SW480 (cell line): ENCODE measurements around the gene CNTROB.
A peak's percentile ranks its signal among the peaks of the same experiment; 100 is the strongest.

Source experiments
- DNase-seq: peaks from one replicate; pipeline ENCODE4 v3.0.0-alpha.2; 2016; ENCODE audit warnings: low spot score

The CNTROB gene, protein sequence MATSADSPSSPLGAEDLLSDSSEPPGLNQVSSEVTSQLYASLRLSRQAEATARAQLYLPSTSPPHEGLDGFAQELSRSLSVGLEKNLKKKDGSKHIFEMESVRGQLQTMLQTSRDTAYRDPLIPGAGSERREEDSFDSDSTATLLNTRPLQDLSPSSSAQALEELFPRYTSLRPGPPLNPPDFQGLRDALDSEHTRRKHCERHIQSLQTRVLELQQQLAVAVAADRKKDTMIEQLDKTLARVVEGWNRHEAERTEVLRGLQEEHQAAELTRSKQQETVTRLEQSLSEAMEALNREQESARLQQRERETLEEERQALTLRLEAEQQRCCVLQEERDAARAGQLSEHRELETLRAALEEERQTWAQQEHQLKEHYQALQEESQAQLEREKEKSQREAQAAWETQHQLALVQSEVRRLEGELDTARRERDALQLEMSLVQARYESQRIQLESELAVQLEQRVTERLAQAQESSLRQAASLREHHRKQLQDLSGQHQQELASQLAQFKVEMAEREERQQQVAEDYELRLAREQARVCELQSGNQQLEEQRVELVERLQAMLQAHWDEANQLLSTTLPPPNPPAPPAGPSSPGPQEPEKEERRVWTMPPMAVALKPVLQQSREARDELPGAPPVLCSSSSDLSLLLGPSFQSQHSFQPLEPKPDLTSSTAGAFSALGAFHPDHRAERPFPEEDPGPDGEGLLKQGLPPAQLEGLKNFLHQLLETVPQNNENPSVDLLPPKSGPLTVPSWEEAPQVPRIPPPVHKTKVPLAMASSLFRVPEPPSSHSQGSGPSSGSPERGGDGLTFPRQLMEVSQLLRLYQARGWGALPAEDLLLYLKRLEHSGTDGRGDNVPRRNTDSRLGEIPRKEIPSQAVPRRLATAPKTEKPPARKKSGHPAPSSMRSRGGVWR

DNA sequence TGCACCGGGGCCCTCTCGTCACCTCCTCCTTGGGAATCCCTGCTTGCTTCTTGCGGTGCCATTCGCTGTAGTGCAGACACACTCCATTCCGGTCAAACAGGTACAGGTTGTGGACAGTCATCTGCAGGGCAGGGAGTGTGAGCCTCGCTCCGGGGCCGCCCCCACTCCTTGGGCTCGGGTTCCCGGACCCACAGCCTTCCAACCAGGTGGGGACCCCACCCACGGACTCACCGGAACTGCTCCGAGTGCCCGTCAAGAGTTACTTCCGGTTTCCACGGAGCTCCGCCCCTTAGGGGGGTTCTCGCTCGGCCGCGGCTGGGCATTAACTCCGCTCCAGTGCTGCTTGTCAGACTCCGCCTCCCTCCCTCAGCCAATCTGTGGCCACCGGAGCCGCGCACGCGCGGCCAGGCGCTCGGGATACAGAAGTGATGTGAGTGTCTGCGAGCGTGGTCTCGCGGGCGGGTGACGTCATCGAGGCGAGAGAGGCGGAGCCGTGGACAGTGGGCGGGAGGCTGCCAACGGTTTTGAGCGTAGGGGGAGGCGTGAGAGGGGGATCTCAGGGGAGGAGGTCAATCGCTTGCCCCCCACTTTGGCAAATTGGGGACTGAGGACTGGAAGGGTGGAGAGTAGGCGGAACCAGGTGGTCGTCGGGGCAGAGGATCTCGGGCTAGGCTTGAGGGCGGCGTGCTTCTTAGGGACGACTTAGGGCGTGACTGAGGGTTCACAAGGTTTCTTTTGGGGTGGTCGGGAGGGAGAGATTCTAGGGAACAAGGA, at the start of gene CNTROB, which contains the start of gene TRAPPC1:
Gene CNTROB (plus strand): TSS at position 498 of the 774 bp plus-strand sequence. CDS start 874 bp downstream, outside the sequence.
Gene TRAPPC1 (minus strand): TSS at position 238 of the 774 bp plus-strand sequence. CDS start 117 bp downstream, at position 121.
- peak; percentile 97 for DNase-seq

DNA sequence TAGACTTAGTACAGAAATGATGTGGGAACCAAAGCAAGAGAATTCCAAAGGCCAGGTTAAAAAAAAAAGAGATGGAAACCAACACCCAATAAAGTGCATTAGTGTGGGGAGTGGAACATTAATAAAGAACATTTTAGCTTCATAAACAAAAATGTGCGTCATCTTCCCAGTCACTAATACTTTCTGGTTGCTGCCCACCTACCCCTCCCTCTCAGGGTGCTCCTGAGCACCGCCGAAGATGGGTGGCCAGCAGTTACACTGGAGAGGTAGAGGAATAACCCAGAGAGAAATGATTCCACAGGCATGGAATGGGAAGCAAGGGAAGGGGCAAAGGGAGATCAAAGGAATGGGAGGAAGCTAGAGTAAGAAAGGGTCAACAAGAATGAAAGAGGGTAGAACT, 49.4 kb upstream of the CNTROB start:
- no peak for DNase-seq

- peak; percentile 11 for DNase-seq
Measured at GRCh38 chr17:7883781-7884386, 48.1 kb upstream of the CNTROB start.

DNA sequence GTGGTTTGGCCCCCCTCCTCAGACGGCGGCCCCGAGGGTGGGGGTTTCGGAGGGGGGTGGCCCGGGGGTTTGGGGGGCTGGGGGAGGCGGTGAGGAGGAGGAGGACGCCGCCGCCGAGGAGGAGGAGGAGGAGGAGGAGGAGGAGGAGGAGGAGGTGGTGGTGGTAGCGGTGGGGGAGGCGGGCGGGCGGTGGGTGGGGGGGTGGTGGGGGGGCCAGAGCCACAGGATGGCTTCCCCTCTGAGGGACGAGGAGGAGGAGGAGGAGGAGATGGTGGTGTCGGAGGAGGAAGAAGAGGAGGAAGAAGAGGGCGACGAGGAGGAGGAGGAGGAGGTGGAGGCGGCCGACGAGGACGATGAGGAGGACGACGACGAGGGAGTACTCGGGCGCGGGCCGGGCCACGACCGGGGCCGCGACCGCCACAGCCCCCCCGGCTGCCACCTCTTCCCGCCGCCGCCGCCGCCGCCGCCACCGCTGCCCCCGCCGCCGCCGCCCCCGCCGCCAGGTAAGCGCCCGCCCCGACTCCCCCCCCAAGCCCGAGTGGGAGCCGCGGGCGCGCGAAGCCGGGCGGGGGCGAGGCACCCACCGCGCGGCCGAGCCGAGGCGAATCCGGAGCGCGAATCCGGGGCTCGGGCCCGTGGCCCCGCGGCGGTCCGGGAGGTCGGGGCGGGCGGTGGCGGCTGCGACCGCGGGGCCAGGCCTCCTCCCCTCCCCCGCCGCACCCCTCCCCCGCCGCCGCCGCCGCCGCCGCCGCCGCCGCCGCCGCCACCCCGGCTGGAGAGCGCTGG, 47.2 kb upstream of the CNTROB start:
- no peak for DNase-seq

DNA sequence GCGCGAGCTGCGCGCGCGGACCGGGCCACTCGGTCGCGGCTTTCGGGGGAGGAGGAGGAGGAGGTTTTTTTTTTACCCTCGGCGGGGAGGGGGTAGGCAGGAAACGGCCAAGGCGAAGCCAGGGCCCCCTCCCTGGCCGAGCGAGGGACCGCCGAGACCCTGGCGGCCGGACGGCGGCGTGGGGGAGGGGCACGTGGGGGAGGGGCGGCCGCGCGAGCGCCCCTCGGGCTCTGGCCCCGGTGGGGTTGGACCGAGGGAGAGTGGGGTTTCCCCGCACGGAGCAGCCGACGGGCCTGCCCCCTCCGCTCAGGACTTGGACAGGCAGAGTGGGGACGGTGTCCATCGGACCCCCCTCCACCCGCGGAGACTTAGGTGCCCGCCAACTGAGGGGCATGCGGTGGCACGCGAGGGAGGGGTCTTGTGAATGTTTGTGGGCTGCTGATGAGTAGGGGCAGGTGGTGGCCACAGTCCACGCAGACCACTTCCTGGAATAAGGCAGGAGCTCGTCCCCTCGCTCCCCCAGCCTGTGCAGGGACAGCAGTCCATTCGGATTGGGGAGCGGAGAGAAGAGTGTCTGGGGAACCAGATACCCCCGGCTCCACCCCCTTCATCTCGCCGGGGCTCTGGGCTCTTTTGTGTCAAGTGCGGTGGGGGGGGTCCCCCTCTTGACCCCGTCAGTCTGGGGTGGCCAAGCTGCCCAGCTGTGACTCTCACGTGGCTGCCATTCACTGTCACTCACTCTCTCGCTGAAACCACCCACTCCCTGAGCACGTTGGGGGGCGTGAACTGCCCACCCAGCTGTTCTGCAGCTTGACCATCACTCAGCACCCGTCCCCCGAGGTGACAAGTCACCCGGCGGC, 46.4 kb upstream of the CNTROB start:
- DNase-seq: peak; percentile 73

- peak; percentile 40 for DNase-seq
Measured at GRCh38 chr17:7886227-7887037, 45.6 kb upstream of the CNTROB start.

- no peak for DNase-seq
Measured at GRCh38 chr17:7887038-7887481, 44.9 kb upstream of the CNTROB start.

- DNase-seq: peak; percentile 80
Measured at GRCh38 chr17:7887482-7888183, 44.4 kb upstream of the CNTROB start.

GRCh38 chr17:7888184-7888920, 43.7 kb upstream of the CNTROB start, which contains the start of gene CHD3:
TSS of gene CHD3 (plus strand) at chr17:7888789. CDS start at chr17:7889001, 212 bp downstream.
- DNase-seq: no peak

DNA sequence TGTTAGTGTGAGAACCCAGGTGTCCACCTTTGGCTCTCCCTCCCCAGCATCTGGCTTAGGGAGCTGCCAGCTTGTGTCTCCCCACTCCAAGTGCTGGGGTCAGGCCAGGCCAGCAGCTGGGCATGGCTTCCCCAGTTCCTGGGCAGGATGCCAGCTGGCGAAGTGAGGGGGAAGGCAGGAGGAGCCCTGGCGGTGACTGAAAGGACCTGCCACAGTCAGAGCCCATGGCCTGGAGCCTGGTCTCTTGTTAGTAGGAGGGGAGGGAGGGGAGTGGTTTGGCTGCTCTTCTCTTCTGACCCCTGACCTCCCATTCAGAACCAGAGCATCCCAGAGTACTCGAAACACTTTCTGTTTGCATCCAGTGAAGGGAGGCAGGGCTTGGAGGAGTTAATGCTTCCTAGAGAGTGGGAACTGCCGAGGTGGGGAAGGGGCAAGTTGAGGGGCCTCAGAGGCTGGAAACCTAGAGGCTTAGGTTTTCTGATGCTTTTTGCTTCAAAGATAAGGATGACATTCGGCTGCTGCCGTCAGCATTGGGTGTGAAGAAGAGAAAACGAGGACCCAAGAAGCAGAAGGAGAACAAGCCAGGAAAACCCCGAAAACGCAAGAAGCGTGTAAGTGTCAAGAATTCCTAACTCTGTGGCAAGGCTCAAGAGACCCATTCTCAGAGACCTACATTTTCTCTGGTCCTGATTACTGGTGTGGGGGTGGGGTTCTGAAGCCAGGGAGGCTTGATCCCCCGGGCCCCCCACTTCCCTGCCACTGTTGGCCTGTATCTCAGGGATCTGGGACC, 42.6 kb upstream of the CNTROB start:
- DNase-seq: peak; percentile 74

- no peak for DNase-seq
Measured at GRCh38 chr17:7893187-7893880, 38.7 kb upstream of the CNTROB start.

DNA sequence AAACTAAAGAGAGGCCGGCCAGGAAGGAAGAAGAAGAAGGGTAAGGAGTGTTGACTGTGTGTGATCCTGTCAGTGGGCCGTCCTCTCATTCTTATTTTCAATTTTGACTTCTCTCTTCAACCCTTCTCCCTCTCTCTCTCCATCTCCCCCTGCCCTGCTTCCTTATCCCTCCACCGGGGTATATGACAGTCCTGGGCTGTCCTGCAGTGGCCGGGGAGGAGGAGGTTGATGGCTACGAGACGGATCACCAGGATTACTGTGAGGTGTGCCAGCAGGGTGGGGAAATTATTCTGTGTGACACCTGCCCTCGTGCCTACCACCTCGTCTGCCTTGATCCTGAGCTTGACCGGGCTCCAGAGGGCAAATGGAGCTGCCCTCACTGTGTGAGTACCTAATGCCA, 37.8 kb upstream of the CNTROB start:
- no peak for DNase-seq

DNA sequence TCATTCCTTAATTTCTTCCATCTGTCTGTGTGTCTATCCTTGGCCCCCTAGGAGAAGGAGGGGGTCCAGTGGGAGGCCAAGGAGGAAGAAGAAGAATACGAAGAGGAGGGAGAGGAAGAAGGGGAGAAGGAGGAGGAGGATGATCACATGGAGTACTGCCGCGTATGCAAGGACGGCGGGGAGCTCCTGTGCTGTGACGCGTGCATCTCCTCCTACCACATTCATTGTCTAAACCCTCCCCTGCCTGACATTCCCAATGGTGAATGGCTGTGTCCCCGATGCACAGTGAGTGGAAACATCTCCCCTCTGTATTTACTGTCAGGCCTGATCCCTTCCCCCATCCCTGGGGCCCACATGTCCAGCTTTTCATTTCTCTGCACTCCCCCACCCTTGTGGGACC, 37.1 kb upstream of the CNTROB start:
- no peak for DNase-seq

GRCh38 chr17:7897090-7897489, 34.9 kb upstream of the CNTROB start:
- DNase-seq: no peak

DNA sequence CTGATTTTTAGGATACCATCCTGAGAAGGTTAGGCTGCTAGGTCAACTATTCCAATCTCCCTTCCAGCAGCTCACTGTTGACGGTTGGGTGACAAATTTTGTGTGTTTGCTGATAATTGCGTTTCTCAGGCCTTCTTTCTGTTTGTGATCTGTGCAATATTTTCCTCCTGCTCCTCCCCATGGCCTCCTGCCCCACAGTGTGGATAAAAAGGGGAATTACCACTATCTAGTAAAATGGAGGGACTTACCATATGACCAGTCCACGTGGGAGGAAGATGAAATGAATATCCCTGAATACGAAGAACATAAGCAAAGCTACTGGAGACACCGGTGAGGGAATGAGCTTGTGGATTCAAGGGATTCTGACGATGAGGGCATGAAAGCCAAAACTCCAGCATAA, 34.2 kb upstream of the CNTROB start:
- peak; percentile 54 for DNase-seq
